Vagina (tissue), 2 donors: ENCODE results near the gene IL23R.

Source experiments
- CTCF ChIP-seq, 3 experiments: fragments of 450-650 bp in 2 of 3; fragments of 200-600 bp in 1 of 3; sonication (generic) in 1 of 3; IDR thresholded peaks; one replicate each; pipeline ENCODE4 v1.5.1; 2017 to 2019; ENCODE audit warnings: antibody characterized with exemption in 3 of 3, mild to moderate bottlenecking in 2 of 3, moderate library complexity in 2 of 3
- POLR2A ChIP-seq, 2 donors: fragments of 450-650 bp; IDR thresholded peaks; one replicate each; pipeline ENCODE4 v1.6.1; 2017; ENCODE audit warnings: antibody characterized with exemption in 2 of 2, mild to moderate bottlenecking in 2 of 2, moderate library complexity in 2 of 2

- TF ChIP-seq CTCF (IDR thresholded peaks at IDR 0.05), result no peak
- no peak for TF ChIP-seq POLR2A (IDR thresholded peaks at IDR 0.05)
These were observed 133.0 kb downstream of the IL23R start for GRCh38 chr1:67299296-67299695.
